Measurements from ENCODE around the gene PTPN23. TPM values are rescaled to one million over a fixed set of nuclear protein-coding genes. Genes with fewer than 3 reads are reported as not detected.

Gene PTPN23
- polyA plus RNA-seq, 1 donor from 2014 or later, result 36.2 TPM

DNA sequence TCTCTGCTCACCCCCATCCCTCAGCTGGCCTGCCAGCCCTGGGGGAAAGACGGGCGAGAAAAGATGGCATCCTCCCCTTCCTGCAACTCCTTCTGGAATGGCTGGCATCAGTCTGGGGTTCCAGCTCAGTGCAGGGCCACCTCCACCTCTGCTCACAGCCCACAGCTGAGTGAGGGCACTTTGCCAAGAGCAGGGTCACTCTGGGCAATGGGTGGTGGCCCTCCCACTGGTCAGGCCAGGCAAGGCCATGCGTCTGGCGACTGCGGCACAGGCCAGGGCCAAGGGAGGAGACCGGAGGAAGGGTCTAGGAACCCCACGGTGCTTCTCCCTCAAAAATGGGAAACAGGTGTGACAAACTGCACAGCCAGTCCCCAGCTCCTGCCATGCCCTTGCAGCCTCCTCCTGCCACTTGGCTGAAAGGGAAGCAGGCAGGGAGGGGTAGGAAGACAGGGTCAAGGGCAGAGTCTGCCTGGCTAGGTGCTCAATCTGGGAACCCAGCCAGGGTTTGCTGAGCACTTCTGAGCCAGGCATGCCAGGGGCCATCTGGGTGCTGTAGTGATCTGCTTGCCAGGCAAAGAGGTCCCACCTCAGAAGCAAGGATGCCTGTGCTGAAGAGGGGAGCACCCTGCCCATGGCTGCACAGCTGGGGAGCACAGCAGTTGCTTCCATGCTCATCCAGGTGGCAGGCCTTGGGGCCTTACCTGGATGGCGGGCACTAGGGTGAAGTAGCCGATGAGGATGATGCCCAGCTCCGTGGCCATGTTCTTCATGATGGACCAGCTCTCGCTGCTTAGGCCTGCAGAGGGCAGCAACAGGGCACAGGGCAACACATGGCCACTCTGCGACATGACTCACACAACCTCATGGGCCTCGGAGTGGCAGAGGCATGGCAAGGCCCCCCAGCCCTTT is 41.2 kb downstream of the PTPN23 start:
- no peaks in the 10 kb centered on the region for H3K9me2 ChIP-seq (ENCODE audit: insufficient read depth, low read length)
- H3K27ac ChIP-seq (ENCODE audit: low read length), result no peak overlapping the region
- no peaks in the 10 kb centered on the region for H4K20me1 ChIP-seq (ENCODE audit: insufficient read depth)
- H3K79me2 ChIP-seq (replicated peaks; ENCODE audit: insufficient read depth, low read length), result no peaks in the 10 kb centered on the region
- no peaks in the 10 kb centered on the region for H3K9me3 ChIP-seq (ENCODE audit: low read length)
- H3K4me2 ChIP-seq (ENCODE audit: low read length), result no peak overlapping the region
- H3K4me3 ChIP-seq (ENCODE audit: low read length), result no peak overlapping the region
- H3K9ac ChIP-seq (ENCODE audit: low read length), result no peak overlapping the region
- no peaks in the 10 kb centered on the region for H3F3A ChIP-seq (ENCODE audit: insufficient read depth, low read length, poor library complexity, severe bottlenecking)
- TF ChIP-seq EZH2 (IDR thresholded peaks at IDR 0.05; ENCODE audit: borderline replicate concordance, insufficient read depth, low read length, poor library complexity, severe bottlenecking) (no peak), CTCF (IDR thresholded peaks at IDR 0.05; ENCODE audit: poor library complexity, severe bottlenecking) (no peak), SMC3 (conservative IDR thresholded peaks at IDR 0.05; ENCODE audit: poor library complexity) (no peak), RAD21 (conservative IDR thresholded peaks at IDR 0.05) (no peak), POLR2AphosphoS5 (IDR thresholded peaks at IDR 0.05) (no peak), TAF1 (IDR thresholded peaks at IDR 0.05; ENCODE audit: low read depth) (no peak), EP300 (conservative IDR thresholded peaks at IDR 0.05; ENCODE audit: poor library complexity, severe bottlenecking) (no peak), MXI1 (conservative IDR thresholded peaks at IDR 0.05; ENCODE audit: poor library complexity, severe bottlenecking) (no peak)
- TF ChIP-seq, protein P1, sequence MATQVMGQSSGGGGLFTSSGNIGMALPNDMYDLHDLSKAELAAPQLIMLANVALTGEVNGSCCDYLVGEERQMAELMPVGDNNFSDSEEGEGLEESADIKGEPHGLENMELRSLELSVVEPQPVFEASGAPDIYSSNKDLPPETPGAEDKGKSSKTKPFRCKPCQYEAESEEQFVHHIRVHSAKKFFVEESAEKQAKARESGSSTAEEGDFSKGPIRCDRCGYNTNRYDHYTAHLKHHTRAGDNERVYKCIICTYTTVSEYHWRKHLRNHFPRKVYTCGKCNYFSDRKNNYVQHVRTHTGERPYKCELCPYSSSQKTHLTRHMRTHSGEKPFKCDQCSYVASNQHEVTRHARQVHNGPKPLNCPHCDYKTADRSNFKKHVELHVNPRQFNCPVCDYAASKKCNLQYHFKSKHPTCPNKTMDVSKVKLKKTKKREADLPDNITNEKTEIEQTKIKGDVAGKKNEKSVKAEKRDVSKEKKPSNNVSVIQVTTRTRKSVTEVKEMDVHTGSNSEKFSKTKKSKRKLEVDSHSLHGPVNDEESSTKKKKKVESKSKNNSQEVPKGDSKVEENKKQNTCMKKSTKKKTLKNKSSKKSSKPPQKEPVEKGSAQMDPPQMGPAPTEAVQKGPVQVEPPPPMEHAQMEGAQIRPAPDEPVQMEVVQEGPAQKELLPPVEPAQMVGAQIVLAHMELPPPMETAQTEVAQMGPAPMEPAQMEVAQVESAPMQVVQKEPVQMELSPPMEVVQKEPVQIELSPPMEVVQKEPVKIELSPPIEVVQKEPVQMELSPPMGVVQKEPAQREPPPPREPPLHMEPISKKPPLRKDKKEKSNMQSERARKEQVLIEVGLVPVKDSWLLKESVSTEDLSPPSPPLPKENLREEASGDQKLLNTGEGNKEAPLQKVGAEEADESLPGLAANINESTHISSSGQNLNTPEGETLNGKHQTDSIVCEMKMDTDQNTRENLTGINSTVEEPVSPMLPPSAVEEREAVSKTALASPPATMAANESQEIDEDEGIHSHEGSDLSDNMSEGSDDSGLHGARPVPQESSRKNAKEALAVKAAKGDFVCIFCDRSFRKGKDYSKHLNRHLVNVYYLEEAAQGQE (IDR thresholded peaks at IDR 0.05; ENCODE audit: borderline replicate concordance), result no peak
- no peaks in the 10 kb centered on the region for H3K36me3 ChIP-seq (ENCODE audit: insufficient read depth, low read length)
- no peaks in the 10 kb centered on the region for H3K27me3 ChIP-seq (ENCODE audit: insufficient read depth, low read depth, low read length)
- H2AFZ ChIP-seq (ENCODE audit: low read depth, low read length), result no peak overlapping the region

DNA sequence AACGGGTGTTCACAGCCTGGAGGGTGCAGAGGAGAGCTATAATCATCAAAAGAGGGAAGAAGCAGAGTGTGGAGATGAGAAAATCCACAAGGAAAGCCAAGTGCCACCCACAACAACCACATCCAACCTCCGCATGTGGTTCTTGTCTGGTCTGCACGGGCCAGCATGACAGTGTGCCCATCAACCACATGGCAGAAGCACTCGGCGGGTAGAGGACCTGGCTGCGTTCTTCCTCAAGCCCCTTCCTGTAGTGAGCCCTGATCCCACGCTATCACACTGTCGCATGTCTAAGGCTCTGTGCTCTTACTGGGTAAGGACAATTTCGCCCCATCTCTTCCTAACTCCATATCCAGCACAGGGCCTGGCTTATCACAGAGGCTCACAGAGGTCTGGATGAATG is 41.9 kb downstream of the PTPN23 start:
- no peaks in the 10 kb centered on the region for H3F3A ChIP-seq (ENCODE audit: insufficient read depth, low read length, poor library complexity, severe bottlenecking)
- TF ChIP-seq SMC3 (conservative IDR thresholded peaks at IDR 0.05; ENCODE audit: poor library complexity), result no peak
- TF ChIP-seq MXI1 (conservative IDR thresholded peaks at IDR 0.05; ENCODE audit: poor library complexity, severe bottlenecking), result no peak
- TF ChIP-seq RAD21 (conservative IDR thresholded peaks at IDR 0.05), result no peak
- TF ChIP-seq, protein P1 (IDR thresholded peaks at IDR 0.05; ENCODE audit: borderline replicate concordance), result no peak
- TF ChIP-seq EZH2 (IDR thresholded peaks at IDR 0.05; ENCODE audit: borderline replicate concordance, insufficient read depth, low read length, poor library complexity, severe bottlenecking), result no peak
- TF ChIP-seq TAF1 (IDR thresholded peaks at IDR 0.05; ENCODE audit: low read depth), result no peak
- no peak for TF ChIP-seq POLR2AphosphoS5 (IDR thresholded peaks at IDR 0.05)
- TF ChIP-seq CTCF (IDR thresholded peaks at IDR 0.05; ENCODE audit: poor library complexity, severe bottlenecking), result no peak
- TF ChIP-seq EP300 (conservative IDR thresholded peaks at IDR 0.05; ENCODE audit: poor library complexity, severe bottlenecking), result no peak
- no peak overlapping the region for H3K27ac ChIP-seq (ENCODE audit: low read length)
- no peaks in the 10 kb centered on the region for H3K9me3 ChIP-seq (ENCODE audit: low read length)
- H3K4me3 ChIP-seq (ENCODE audit: low read length), result no peak overlapping the region
- no peak overlapping the region for H2AFZ ChIP-seq (ENCODE audit: low read depth, low read length)
- H4K20me1 ChIP-seq (ENCODE audit: insufficient read depth), result no peaks in the 10 kb centered on the region
- no peak overlapping the region for H3K9ac ChIP-seq (ENCODE audit: low read length)
- no peaks in the 10 kb centered on the region for H3K79me2 ChIP-seq (replicated peaks; ENCODE audit: insufficient read depth, low read length)
- H3K36me3 ChIP-seq (ENCODE audit: insufficient read depth, low read length), result no peaks in the 10 kb centered on the region
- H3K9me2 ChIP-seq (ENCODE audit: insufficient read depth, low read length), result no peaks in the 10 kb centered on the region
- no peak overlapping the region for H3K4me2 ChIP-seq (ENCODE audit: low read length)
- no peaks in the 10 kb centered on the region for H3K27me3 ChIP-seq (ENCODE audit: insufficient read depth, low read depth, low read length)

Data from neural cell (in vitro differentiated cells).